KBM-7 (cell line): Measurements from ENCODE around the gene C11orf52.
"Not testable (repeated sequence)": the region's sequence is repeated elsewhere in the genome, so short reads cannot be mapped to it uniquely, and the experiment has no call there.

ENCODE experiments used
- DNase-seq: peaks from one replicate; pipeline ENCODE4 v3.0.0-alpha.2; 2015
- in situ Hi-C: fragments of 300-500 bp; cut with MboI; formaldehyde crosslinking; loops from 2 replicates; pipeline ENCODE4 v1.14.3; 2020; ENCODE audit warnings: low sequenced_read_pairs, low pct_unique_long_range_greater_than_20kb, mixed read lengths

Gene C11orf52

GRCh38 chr11:111911563-111912401 is 6.9 kb upstream of the C11orf52 start, which contains the start of gene CRYAB:
Gene CRYAB (minus strand): TSS chr11:111911770. CDS start chr11:111911724, 46 bp downstream.
- no peak for DNase-seq
- in situ Hi-C loops = no loop called here

DNA sequence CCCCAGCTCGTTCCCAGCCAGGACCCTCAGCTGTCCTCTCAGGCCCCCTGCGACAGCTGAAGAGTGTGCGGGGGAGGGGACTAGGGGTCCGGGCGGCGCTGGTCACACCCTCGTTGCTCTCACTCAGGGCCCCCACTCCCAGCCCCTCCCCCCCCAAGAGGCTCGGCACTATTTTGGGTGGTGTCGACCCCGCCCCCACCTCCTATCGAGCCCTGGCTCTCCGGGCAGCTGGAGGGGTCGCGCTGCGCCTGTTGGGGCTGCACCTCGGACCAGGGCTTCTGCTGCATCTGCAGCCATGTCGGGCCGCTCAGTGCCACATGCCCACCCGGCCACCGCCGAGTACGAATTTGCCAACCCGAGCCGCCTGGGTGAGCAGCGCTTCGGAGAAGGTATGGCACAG is 6.2 kb upstream of the C11orf52 start, which contains the start of gene HSPB2:
Gene HSPB2, plus strand, starts transcription at position 200 of the 400 bp plus-strand sequence. Its CDS starts 96 bp downstream, at position 296.
- in situ Hi-C loops = no loop called here
- no peak for DNase-seq

GRCh38 chr11:111913031-111913861 is 5.5 kb upstream of the C11orf52 start:
- no peak for DNase-seq
- in situ Hi-C loops = no loop called here

GRCh38 chr11:111913997-111914396 is 4.7 kb upstream of the C11orf52 start:
- no peak for DNase-seq
- in situ Hi-C loops = no loop called here

GRCh38 chr11:111916768-111917167 is 1.9 kb upstream of the C11orf52 start:
- in situ Hi-C loops = no loop called here
- no peak for DNase-seq

DNA sequence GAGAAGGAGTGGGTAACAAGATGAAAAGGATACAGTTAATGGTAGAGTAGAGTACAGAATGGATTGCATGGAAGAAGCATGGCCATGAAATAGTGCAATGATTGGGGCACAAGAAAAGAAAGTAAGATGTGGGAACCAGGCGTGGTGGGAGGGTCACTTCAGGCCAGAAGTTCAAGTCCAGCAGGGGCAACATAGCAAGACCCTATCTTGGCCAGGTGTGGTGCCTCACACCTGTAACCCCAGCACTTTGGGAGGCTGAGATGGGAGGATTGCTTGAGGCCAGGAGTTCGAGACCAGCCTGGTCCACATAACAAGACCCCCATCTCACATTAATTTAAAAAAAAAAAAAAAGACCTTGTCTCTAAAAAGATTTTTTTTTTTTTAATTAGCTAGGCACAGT is 1.4 kb upstream of the C11orf52 start:
- no peak for DNase-seq
- in situ Hi-C loops = no loop called here

GRCh38 chr11:111917788-111918187 is 925 bp upstream of the C11orf52 start:
- no peak for DNase-seq
- in situ Hi-C loops = no loop called here

GRCh38 chr11:111920908-111921307 is 2.2 kb downstream of the C11orf52 start:
- DNase-seq = no peak
- in situ Hi-C loops = no loop called here

GRCh38 chr11:111921541-111922230 is 3.0 kb downstream of the C11orf52 start:
- in situ Hi-C loops = no loop called here
- DNase-seq = no peak

- DNase-seq = no peak
- in situ Hi-C loops = no loop called here
These were observed 4.1 kb downstream of the C11orf52 start for GRCh38 chr11:111922803-111923202.

- in situ Hi-C loops = no loop called here
- no peak for DNase-seq
These were observed 4.7 kb downstream of the C11orf52 start for GRCh38 chr11:111923351-111923788.

- in situ Hi-C loops = no loop called here
- no peak for DNase-seq
These were observed 5.2 kb downstream of the C11orf52 start for GRCh38 chr11:111923951-111924350.

DNA sequence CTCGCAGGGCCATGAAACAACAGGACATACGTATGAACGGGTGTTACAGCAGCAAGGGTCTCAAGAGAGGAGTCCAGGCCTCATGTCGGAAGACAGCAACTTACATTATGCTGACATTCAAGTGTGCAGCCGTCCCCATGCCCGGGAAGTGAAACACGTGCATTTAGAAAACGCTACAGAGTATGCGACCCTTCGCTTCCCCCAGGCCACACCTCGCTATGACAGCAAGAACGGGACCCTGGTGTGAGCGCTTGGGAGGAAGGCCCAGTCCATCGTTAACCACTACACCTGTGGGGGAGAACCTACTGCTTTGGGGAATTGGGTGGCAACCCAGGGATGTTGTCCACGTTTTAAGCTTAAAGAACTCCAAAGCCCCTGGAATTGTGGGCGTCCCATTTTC is 7.2 kb downstream of the C11orf52 start:
- in situ Hi-C loops = no loop called here
- DNase-seq = no peak

GRCh38 chr11:111926505-111927391 is 8.0 kb downstream of the C11orf52 start:
- in situ Hi-C loops = no loop called here
- DNase-seq = peak; percentile 95

GRCh38 chr11:111930472-111930871 is 11.8 kb downstream of the C11orf52 start:
- DNase-seq = no peak
- in situ Hi-C loops = no loop called here

DNA sequence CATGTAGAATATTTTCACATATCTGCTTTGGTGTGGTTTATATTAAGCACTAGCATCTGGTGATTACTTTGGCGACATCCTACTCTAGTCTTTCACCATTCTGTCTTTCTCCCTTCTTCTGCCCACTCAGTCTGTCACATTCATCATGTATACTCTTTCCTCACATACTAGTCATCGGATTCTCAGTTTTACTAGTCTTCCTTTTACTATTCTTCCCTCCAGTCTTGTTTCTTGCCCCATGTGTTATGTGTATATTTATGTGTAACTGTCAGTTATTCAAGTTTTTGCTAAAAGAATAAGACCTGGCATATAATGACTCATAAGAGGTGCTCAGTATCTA is 13.9 kb downstream of the C11orf52 start:
- DNase-seq = no peak
- in situ Hi-C loops = no loop called here

- DNase-seq, in situ Hi-C loops: not testable (repeated sequence)
These were observed 14.5 kb downstream of the C11orf52 start for GRCh38 chr11:111933176-111933575.

GRCh38 chr11:111933872-111934271 is 15.2 kb downstream of the C11orf52 start:
- DNase-seq = no peak
- in situ Hi-C loops = no loop called here

- no peak for DNase-seq
- in situ Hi-C loops = no loop called here
These were observed 15.6 kb downstream of the C11orf52 start for GRCh38 chr11:111934306-111934705.
